Dermis microvascular lymphatic vessel endothelial cell (primary cell): ENCODE measurements around the gene CERS1. TPM values are rescaled to one million over a fixed set of nuclear protein-coding genes. Genes with fewer than 3 reads are reported as not detected.
"Not testable (repeated sequence)": the region's sequence is repeated elsewhere in the genome, so short reads cannot be mapped to it uniquely, and the experiment has no call there.

Experiments used
- DNase-seq, 2 donors: peaks; one replicate each; pipeline versions ENCODE4 v3.0.0 to v3.0.0-alpha.2; 2010; ENCODE audit warnings: low read depth in 2 of 2
- total RNA-seq: library from RNA; depleted of rRNA; stranded (reverse); fragments of >200 nt; gene quantifications from 2 replicates; pipeline ENCODE4 v1.2.1, GENCODE V29; 2014

Gene CERS1
- total RNA-seq, 1 donor from 2014 or later, result 2.4 TPM

GRCh38 chr19:18919086-18919899 lies 23.3 kb upstream of the CERS1 start, which contains the start of the genes COPE and DDX49:
Gene COPE, minus strand, starts transcription at chr19:18919387. Its CDS starts 39 bp downstream, at chr19:18919348.
Gene DDX49, plus strand, starts transcription at chr19:18919715. Its CDS starts 27 bp downstream, at chr19:18919742.
- DNase-seq, result peak; percentile 100

- not testable (repeated sequence) for DNase-seq
These were observed 21.6 kb upstream of the CERS1 start for GRCh38 chr19:18917593-18917992.

DNA sequence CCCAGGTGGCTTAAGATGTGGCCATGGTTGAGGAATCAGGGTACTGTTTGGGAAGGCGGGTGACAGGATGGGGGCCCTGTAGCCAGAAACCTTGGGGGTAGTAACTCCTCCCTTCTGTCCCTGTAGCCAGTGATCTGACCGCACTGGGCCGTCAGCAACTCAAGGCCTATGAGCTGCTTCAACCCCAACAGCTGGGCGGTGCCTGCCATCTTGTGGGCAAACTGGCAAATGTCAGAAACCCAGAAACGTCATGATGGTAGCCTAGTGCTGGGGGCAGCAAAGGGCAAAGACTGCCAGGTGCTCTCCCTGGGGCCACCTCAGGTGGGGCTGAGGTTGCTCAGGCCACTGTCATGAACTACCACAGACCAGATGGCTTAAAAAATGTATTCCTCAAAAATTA lies 19.7 kb upstream of the CERS1 start:
- DNase-seq, result peak; percentile 31 to 56

DNA sequence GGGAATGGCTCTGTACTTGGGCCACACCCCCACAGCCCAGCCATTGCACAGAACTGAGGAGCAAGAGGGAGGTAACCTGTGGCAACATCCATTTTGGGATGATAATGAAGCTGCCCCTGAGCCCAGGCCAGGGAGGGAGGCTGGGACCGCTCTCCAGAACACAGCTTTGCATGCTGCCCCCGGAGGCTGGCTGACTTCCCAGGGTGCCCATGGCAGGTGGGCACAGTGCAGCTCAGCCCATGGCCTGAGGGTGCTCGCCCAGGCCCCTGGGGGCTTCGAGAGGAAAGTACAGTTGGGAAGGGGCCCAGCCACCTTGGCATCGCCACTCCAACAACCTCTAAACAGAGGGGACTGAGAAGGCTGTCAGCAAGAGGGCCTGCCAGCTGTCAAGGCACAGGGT lies 17.5 kb upstream of the CERS1 start:
- DNase-seq, result no peak

DNA sequence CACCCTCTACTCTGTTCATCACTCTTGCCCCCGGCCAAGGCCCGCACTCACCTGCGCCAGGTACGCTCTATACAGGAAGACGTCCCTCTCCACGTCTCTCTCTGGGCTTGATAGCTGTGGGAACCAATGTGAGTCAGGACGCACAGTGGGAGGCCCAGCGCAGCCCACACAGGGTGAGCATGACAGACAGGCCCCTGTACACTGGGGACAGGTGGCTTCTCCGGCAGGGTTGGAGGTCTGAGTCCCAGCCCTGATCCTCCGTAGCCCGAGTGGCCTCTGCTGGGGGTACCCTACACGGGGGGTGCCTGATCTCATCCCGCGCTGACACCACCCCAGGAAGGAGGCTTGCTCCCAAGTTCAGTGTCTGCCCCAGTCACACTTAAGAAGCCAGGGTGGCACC lies 17.0 kb upstream of the CERS1 start:
- DNase-seq, result no peak

DNA sequence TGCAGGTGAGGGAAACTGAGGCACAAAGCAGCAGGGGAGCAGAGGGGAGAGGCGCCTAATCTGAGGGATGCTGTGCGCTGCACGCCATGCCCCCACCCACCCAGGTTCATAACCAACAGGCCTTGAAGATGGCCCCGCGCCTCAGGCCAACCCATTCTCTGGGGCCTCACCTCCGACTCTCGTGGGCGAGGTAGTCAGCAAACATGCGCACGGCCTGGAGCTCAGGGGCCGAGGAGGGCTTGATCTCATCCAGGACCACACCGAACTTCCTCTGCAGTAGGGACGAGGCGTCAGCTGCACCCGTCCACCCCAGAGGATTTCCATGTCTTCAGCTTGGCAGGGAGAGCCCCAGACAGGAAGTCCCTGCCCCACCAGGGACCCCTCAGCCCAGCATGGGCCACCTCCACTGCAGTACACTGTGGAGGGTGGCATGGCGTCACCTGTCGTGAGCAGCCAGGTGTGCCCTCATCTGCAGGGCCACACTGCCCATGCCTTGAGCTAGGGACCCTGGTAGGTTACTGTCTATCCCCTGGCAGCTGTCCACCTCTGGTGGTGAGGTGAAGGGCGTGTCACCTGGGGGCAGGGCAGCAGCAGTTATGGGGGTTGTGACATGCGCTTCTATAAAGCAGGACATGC lies 15.0 kb upstream of the CERS1 start:
- DNase-seq, result no peak

DNA sequence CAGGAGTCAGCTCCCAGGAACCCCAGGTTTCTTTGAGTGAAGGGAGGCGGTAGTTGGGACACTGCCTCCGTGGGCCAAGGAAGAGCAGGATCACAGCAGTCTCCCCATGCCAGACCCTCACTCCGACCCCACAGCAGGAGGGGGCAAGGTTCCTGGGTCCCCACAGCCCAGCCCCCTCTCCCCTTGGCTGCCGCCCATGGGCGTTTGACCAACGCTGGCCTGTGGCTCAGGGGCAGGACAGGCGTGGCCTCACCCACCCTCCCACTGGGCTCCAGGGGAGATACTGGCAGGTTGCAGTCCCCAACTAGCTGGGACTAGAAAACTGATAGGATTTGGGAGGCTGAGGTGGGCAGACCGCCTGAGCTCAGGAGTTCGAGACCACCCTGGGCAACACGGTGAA lies 14.1 kb upstream of the CERS1 start:
- no peak for DNase-seq

DNA sequence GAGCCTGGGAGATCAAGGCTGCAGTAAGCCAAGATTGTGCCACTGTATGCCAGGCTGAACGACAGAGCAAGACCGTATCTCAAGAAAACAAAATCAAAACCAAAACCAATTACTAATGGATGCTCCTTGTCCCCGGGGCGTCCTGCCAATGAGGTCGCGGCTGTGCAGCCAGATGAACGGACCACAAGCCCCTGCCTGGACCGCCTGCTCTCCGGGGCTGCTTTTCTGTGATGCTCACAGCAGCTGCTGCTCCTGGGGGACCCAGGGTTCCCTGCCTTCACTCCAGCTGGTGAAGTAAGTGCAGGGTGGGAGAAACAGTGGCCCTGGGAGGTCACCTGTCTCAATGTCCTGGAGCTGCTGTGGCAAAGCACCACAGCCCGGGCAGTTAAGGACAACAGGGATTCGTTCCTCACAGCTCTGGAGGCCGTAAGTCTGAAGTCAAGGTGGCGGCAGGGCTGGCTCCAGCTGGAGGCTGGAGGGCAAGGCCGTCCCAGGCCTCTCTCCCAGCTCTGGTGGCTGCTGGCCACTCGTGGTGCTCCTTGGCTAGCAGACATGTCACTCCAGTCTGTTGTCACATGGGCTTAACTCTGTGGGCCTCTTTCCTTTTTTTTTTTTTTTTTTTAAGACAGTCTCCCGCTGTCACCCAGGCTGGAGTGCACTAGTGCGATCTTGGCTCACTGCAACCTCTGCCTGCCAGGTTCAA lies 13.1 kb upstream of the CERS1 start:
- DNase-seq, result no peak

DNA sequence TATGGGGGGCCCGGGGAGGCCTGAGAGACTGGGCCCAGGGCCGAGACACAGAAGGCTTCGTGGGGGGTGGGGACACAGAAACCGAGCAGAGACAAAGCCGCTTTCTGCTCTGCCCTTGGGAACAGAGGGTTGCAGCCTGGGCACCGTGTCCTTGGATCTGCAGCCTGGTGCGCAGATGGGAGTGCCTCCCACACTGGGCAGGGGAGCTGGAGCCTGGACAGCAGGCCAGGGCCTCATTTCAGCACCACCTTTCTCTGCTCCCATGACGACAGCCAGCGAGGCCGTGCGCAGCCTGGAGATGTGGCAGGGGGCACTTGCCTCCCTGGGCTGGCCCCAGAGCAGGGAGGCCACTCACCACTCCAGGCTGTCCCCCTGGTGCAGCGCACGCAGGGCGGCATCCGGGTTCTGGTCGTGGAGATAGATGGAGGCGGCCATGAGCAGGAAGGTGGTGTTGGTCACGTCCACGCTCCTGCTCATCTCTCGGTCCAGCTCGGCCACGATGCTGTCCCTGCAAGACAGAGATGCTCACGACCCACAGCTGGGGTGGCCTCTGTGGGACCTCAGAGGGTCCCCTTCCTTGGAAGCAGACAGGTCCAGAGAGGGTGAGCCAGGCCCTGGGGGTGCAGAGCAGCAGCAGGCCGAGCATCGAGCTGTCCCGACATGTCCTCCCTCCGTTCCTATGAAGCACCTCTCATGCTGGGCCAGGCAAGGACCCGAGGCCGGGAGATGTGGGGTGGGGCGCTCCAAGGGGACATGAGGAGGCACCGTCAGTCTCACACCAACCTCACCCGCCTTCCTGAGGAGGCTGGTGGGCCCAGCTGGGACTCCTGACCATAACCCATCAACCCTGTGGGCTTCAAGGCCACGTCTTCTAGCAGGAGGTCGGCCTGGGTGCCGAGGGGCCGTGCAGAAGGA lies 10.9 kb upstream of the CERS1 start:
- DNase-seq, result no peak

DNA sequence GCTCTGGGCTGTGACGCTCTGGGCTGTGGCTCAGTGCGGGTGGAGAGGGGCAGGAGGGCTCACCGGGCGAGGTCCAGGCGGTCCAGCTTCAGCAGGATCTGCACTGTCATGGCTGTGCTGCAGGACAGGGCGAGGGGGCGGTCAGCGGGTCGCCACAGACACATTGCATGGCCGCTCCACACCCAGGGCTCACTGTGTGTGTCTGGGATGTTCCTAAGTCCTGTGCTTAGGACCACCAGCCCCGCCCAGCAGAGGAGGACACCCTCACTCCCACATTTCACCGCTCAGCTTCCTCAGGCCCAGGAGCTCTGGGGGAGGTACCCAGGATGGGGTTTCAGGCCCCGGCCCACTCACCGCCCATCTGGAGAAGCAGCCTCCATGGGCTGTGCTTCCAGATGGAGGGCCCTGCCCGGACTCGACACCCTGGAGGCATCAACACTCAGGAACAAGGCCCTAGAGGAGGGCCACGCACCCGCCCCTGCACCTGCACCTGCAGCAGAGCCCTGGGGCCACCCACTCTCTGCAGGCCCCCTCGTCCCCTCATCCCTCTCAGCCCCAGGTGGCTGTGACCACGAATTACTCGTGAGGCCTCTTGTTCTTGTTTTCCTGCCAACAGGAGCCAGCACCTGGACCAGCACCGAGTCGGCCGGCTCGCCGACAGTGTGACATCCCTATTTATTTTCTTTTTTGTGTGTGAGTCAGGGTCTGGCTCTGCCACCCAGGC lies 9.7 kb upstream of the CERS1 start:
- DNase-seq, result no peak

DNA sequence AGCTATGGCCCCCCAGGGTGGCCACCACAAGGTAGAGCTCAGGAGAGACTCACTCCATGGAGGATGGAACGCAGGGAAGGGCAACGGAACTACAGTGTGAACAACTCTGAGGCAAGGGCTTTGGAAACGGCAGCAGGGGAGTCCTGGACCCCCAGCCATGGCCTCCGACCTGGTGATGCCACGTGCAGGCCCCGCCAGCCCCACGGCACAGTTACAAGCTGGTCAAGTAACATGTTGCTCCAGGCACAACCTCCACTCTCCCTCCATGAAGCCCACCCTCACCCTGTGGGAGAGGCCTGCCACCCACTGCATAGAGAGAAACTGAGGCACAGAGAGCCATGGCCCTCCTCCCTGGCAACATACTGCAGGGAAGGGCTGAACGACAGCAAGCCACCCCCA lies 9.1 kb upstream of the CERS1 start:
- no peak for DNase-seq

DNA sequence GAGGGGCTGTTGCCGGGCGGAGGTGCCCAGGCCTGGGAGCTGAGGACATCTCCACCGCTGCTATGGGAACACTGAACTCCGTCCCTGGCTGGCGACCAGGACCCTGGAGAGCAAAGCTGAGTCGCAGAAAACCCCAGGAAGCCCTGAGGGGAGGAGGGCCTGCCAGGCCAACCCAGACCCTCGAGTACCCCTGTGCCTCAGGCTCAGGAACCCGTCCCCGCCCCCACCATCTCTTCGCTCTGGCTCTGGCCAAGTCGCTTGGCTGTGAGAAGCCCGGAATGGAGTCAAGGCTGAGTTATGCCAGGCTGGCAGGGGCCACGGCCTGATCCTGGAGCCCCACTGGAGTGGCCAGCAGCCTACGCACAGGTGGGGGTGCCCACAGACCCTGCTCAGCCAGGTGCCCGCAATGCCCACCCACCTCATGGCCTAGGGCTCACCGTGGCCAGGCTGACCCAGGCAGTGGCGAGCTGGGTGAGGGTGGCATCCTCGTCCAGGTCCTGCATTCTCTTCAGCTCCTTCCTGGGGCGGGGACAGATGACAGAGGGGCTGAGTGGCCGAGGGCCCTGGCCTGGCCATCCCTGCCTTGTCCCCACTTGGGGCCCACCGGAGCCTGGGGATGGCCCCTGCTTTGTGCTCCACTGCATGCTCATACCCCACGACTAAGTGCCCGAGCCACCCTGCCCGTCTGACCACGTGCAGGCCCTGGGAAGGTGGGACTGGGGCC lies 8.5 kb upstream of the CERS1 start:
- DNase-seq, result no peak

DNA sequence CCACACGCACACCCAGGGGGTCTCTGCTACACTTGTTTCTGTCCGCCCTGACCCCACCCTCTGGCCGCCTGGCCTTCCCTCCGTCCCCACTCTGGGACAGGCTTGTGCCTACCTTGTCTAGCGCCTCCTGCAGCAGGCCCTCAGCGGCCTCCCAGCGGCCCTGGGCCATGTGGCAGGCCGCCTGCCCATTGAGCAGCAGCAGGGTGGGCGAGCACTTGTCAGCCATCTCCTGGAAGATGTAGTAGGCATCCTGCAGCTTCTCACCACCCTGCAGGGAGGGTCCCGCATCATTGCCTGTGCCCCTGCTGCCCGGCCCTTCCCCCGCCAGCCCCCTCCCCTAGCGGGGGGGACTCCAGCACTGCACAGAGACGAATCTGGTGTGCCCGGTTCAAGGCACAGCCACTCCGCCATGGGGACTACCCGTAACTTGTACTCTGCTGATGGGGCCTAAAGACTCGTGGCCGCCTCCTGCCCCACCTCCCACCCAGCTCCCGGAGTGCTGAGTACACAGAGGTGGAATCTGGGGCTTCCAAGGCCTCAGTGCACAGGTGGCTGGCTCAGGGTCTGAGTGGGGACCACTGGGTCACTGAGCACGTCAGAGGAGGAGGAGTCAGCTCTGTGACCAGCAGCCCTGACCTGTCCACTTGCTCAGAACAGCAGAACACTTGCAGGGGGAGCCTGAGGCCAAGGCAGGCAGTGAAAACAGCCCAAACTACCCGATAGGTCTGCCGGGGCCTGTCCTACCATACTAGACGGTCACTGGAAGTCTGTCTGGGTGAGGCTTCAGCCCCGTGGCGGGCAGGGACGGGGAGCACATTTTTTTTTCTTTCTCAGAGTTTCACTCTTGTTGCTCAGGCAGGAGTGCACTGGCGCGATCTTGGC lies 7.4 kb upstream of the CERS1 start:
- no peak for DNase-seq

DNA sequence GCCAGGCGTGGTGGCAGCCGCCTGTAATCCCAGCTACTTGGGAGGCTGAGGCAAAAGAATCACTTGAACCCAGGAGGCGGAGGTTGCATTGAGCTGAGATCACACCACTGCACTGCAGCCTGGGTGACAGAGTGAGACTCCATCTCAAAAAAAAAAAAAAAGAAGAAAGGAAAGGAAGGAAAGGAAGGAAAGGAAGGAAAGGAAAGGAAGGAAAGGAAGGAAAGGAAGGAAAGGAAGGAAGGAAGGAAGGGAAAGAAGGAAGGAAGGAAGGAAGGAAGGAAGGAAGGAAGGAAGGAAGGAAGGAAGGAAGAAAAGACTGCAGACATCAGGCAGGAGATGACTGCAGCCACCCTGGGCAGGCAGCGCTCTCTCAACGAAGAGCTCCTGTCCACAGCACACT lies 6.6 kb upstream of the CERS1 start:
- DNase-seq, result not testable (repeated sequence)

DNA sequence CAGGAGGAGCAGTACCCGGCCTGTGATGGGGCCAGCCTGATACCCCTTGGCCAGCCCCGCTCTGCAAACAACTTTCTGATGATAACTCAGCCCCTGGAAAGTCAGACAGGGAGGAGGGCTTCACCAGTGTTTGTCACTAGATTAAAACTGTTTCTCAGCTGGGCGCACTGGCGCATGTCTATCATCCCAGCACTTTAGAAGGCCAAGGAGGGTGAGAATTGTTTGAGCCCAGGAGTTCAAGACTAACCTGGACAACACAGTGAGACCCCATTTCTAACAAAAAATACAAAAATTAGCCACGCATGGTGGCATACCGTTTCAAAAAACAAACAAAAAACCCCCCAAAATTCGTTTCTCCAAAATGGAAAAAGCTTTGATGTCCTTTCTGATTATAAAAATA lies 5.5 kb upstream of the CERS1 start:
- no peak for DNase-seq

GRCh38 chr19:18900700-18901481 lies 4.9 kb upstream of the CERS1 start:
- no peak for DNase-seq

DNA sequence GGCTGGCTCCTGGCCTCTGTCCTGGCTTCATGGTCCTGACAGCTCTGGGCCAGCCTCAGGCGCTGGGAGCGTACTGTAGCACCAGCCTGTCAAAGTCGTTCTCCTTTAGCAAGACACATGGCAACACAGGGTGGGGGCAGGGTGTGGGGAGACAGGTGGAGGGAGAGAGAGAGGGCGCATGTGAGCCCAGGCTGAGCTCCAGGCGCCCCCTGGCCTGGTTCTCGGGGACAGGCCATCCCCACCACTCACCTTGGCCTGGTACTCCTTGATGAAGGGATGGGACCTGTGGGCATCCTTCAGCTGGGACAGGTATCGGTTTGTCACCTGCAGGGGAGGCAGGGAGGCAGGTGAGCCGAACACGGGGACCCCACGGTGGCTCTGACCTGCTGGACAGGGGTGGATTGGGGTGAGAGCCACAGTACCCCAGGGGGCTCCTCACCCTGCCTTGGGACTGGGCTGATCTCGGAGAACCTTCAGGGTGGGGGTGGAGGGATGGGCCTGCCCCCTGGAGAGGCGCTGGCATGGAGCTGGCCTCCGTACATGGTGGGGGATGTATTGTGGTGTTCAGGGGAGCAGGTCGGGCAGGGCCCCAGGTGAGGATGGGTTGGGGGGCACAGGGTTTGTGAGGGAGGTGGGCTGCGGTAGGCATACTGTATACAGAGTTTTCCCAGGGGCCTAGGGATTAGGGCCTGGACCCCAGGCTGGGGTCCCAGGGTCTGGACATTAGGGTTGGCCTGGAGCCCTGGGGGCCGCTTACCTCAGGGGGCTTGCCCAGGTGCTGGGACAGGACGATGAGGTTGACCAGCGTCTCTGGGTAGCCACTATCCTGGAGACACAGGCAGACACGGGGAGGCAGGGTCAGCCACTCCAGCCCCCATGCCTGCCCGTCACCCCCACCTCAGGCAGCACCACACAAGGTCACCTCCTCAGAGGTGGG lies 3.9 kb upstream of the CERS1 start:
- DNase-seq, result no peak
